ENCODE measurements around the gene LYZL1.

DNA sequence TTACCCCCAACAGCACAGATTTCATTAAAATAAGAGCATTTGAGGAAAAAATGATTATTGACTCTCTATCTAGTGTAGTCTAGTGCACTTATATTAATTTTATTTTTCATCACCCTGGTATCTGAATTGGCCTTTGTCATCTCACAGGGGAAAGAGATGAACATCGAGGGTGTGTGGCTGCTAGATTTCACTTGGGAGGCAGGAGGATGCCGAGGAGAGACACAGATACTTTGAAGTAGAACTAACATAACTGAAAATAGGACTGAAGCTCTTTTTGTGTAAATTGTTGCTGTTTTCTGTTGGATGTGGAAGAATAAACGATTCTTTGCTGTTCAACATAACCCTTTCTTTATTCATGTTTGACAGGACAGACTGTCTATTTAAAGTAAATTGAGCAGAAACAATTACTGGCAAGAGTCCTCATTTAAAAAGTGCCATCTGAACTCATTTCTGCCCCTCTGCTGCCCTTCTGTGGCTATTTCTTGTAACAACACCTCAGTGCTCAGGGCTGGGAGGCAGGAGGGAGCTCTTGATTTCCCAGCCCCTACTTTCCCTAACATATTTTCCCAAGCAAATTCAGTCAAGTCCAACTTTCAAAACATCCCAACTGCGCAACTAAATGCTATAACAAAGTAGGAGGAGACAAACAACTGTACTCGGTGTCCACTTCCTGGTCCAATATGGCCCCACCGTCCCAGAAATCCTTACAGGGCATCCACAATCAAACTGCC lies 15.6 kb downstream of the LYZL1 start:
- peak; percentile 89 for TF ChIP-seq RAD21 (IDR thresholded peaks at IDR 0.05; ENCODE audit: low read depth)
- TF ChIP-seq, protein P1, sequence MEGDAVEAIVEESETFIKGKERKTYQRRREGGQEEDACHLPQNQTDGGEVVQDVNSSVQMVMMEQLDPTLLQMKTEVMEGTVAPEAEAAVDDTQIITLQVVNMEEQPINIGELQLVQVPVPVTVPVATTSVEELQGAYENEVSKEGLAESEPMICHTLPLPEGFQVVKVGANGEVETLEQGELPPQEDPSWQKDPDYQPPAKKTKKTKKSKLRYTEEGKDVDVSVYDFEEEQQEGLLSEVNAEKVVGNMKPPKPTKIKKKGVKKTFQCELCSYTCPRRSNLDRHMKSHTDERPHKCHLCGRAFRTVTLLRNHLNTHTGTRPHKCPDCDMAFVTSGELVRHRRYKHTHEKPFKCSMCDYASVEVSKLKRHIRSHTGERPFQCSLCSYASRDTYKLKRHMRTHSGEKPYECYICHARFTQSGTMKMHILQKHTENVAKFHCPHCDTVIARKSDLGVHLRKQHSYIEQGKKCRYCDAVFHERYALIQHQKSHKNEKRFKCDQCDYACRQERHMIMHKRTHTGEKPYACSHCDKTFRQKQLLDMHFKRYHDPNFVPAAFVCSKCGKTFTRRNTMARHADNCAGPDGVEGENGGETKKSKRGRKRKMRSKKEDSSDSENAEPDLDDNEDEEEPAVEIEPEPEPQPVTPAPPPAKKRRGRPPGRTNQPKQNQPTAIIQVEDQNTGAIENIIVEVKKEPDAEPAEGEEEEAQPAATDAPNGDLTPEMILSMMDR (IDR thresholded peaks at IDR 0.05 in 2 of 3, conservative IDR thresholded peaks at IDR 0.05 in 1 of 3; ENCODE audit: borderline replicate concordance in 1 of 3, insufficient read depth in 1 of 3, low read depth in 2 of 3, low read length in 2 of 3) = peak; percentile 64 to 81 (median 79)
